ENCODE measurements around the gene CRYZL1. TPM values are rescaled to one million over a fixed set of nuclear protein-coding genes. Genes with fewer than 3 reads are reported as not detected.

Gene CRYZL1
- total RNA-seq, 4 donors from 2014 or later, result 14.8 to 29.4 (median 24.4) TPM

GRCh38 chr21:33557447-33557846 lies 84.1 kb downstream of the CRYZL1 start:
- H3K27ac ChIP-seq, result no peak overlapping the region
- intact Hi-C loops (cut with DNase I; ENCODE audit: low total_unique reads) (loop anchor here (5.0 kb wide), 1 partner anchor 35 kb away; no protein-coding TSS in a partner anchor), in situ Hi-C loops (cut with MboI; ENCODE audit: low sequenced_read_pairs in 4 of 4) (no loop called here)

GRCh38 chr21:33554982-33555344 lies 86.6 kb downstream of the CRYZL1 start:
- Histone ChIP-seq H3K4me3 (no peak overlapping the region), H3K27me3 (no peaks in the 10 kb centered on the region), H3K27ac (no peak overlapping the region), H3K36me3 (peaks cover 0 to 95% of the 10 kb centered on the region in 2 donors), H3K4me1 (peaks cover 11 to 21% of the 10 kb centered on the region in 2 donors), H3K9me3 (no peaks in the 10 kb centered on the region)
- no peak for ATAC-seq
- in situ Hi-C loops (cut with MboI; ENCODE audit: low sequenced_read_pairs in 4 of 4), result no loop called here
- no peak for TF ChIP-seq POLR2A (IDR thresholded peaks at IDR 0.05)
- no peak for TF ChIP-seq CTCF (IDR thresholded peaks at IDR 0.05 in 4 of 5, conservative IDR thresholded peaks at IDR 0.05 in 1 of 5)
- DNase-seq, result no peak
- intact Hi-C loops (cut with DNase I; ENCODE audit: low total_unique reads), result loop anchor here (5.0 kb wide), 1 partner anchor 37 kb away; no protein-coding TSS in a partner anchor

More at GRCh38 chr21:33557447-33557846, 84.1 kb downstream of the CRYZL1 start:
- DNase-seq, result no peak
- Histone ChIP-seq H3K9me3 (no peaks in the 10 kb centered on the region), H3K27me3 (no peaks in the 10 kb centered on the region), H3K4me3 (no peak overlapping the region), H3K36me3 (peaks cover 0 to 95% of the 10 kb centered on the region in 2 donors), H3K4me1 (peaks cover 14 to 24% of the 10 kb centered on the region in 2 donors)
- ATAC-seq, result no peak
- TF ChIP-seq CTCF (IDR thresholded peaks at IDR 0.05 in 4 of 5, conservative IDR thresholded peaks at IDR 0.05 in 1 of 5) (no peak), POLR2A (IDR thresholded peaks at IDR 0.05) (no peak)

GRCh38 chr21:33554236-33554981 lies 87.1 kb downstream of the CRYZL1 start:
- peaks cover 11 to 16% of the 10 kb centered on the region in 2 donors for H3K4me1 ChIP-seq
- in situ Hi-C loops (cut with MboI; ENCODE audit: low sequenced_read_pairs in 4 of 4) (no loop called here), intact Hi-C loops (cut with DNase I; ENCODE audit: low total_unique reads) (no loop called here)
- no peaks in the 10 kb centered on the region for H3K9me3 ChIP-seq
- H3K27me3 ChIP-seq, result no peaks in the 10 kb centered on the region
- DNase-seq, result no peak
- no peak overlapping the region for H3K4me3 ChIP-seq
- TF ChIP-seq POLR2A (IDR thresholded peaks at IDR 0.05) (no peak), CTCF (IDR thresholded peaks at IDR 0.05 in 4 of 5, conservative IDR thresholded peaks at IDR 0.05 in 1 of 5) (no peak)
- no peak for ATAC-seq
- H3K36me3 ChIP-seq, result peaks cover 0 to 95% of the 10 kb centered on the region in 2 donors
- no peak overlapping the region for H3K27ac ChIP-seq

- no peak for DNase-seq
- ATAC-seq, result no peak
- intact Hi-C loops (cut with DNase I; ENCODE audit: low total_unique reads), result no loop called here
- H3K27me3 ChIP-seq, result no peaks in the 10 kb centered on the region
- H3K4me3 ChIP-seq, result no peak overlapping the region
- no peak for TF ChIP-seq CTCF (IDR thresholded peaks at IDR 0.05 in 4 of 5, conservative IDR thresholded peaks at IDR 0.05 in 1 of 5)
- TF ChIP-seq POLR2A (IDR thresholded peaks at IDR 0.05), result no peak
- peaks cover 0 to 96% of the 10 kb centered on the region in 2 donors for H3K36me3 ChIP-seq
- H3K4me1 ChIP-seq, result peaks cover 11 to 15% of the 10 kb centered on the region in 2 donors
- no peak overlapping the region for H3K27ac ChIP-seq
- H3K9me3 ChIP-seq, result no peaks in the 10 kb centered on the region
- in situ Hi-C loops (cut with MboI; ENCODE audit: low sequenced_read_pairs in 4 of 4), result no loop called here
Observed at GRCh38 chr21:33552999-33553598, 88.4 kb downstream of the CRYZL1 start.
